PC-9 (cell line): ENCODE data around the gene ZNF487. TPM values are rescaled to one million over a fixed set of nuclear protein-coding genes. Genes with fewer than 3 reads are reported as not detected.

Experiments
- BruUV-seq: library from RNA; stranded (reverse); fragments of 400-500 nt; replicated peaks from 2 replicates; lab custom pipeline; 2021; lab: Mats Ljungman, UMichigan
- CTCF ChIA-PET: fragments of 300-600 bp; sonication (Branson Sonifier 250); formaldehyde crosslinking; loops from one replicate; lab custom pipeline; 2022; ENCODE audit warnings: antibody characterized with exemption; lab: Charles Lee
- POLR2A ChIA-PET: fragments of 300-600 bp; sonication (Branson Sonifier 250); formaldehyde crosslinking; loops from one replicate; lab custom pipeline; 2022; ENCODE audit warnings: antibody characterized with exemption; ENCODE audit not compliant: unreplicated experiment; lab: Charles Lee
- DNase-seq, 2 experiments: peaks; one replicate each; pipeline versions ENCODE4 v3.0.0 to v3.0.0-alpha.2; 2015 to 2022; ENCODE audit warnings: mixed read lengths in 1 of 2
- H2AFZ ChIP-seq: fragments of 200-600 bp; sonication (generic); 2 replicates; pipeline ENCODE4 v1.8.1; 2017; ENCODE audit warnings: antibody characterized with exemption
- H3F3A ChIP-seq: fragments of 200-600 bp; sonication (generic); 2 replicates; pipeline ENCODE4 v1.8.1; 2017; ENCODE audit warnings: antibody characterized with exemption, mild to moderate bottlenecking, low read depth; ENCODE audit not compliant: insufficient read depth
- H3K27ac ChIP-seq: fragments of 200-600 bp; sonication (generic); 2 replicates; pipeline ENCODE4 v1.6.1; 2016; ENCODE audit warnings: mixed run types
- H3K27me3 ChIP-seq: fragments of 200-600 bp; sonication (generic); 2 replicates; pipeline ENCODE4 v1.6.1; 2016; ENCODE audit warnings: low read depth, mixed run types; ENCODE audit not compliant: insufficient read depth
- H3K36me3 ChIP-seq: fragments of 200-600 bp; sonication (generic); 2 replicates; pipeline ENCODE4 v1.6.1; 2016; ENCODE audit warnings: low read depth, mixed run types
- H3K4me1 ChIP-seq: fragments of 200-600 bp; sonication (generic); replicated peaks from 2 replicates; pipeline ENCODE4 v1.6.1; 2016; ENCODE audit warnings: mixed run types; ENCODE audit not compliant: insufficient read depth
- H3K4me2 ChIP-seq: fragments of 200-600 bp; sonication (generic); 2 replicates; pipeline ENCODE4 v1.6.1; 2017; ENCODE audit warnings: mixed run types
- H3K4me3 ChIP-seq: fragments of 200-600 bp; sonication (generic); 2 replicates; pipeline ENCODE4 v1.6.1; 2016; ENCODE audit warnings: mixed run types
- H3K79me2 ChIP-seq: fragments of 200-600 bp; sonication (generic); 2 replicates; pipeline ENCODE4 v1.6.1; 2017; ENCODE audit warnings: low read depth, mixed run types
- H3K9me2 ChIP-seq: fragments of 200-600 bp; sonication (generic); 2 replicates; pipeline ENCODE4 v1.8.1; 2017; ENCODE audit warnings: mild to moderate bottlenecking; ENCODE audit not compliant: insufficient read depth
- H3K9me3 ChIP-seq: fragments of 200-600 bp; sonication (generic); 2 replicates; pipeline ENCODE4 v1.8.1; 2016; ENCODE audit warnings: low read depth; ENCODE audit not compliant: insufficient read depth
- H4K20me1 ChIP-seq: fragments of 200-600 bp; sonication (generic); 2 replicates; pipeline ENCODE4 v1.8.1; 2017; ENCODE audit not compliant: insufficient read depth
- EZH2 ChIP-seq: fragments of 200-600 bp; sonication (generic); IDR thresholded peaks from 2 replicates; pipeline ENCODE4 v1.8.0; 2017; ENCODE audit warnings: antibody characterized with exemption, low read depth
- intact Hi-C: fragments of 100-400 bp; cut with micrococcal nuclease; formaldehyde crosslinking; loops from one replicate; pipeline ENCODE4 v1.10.0; 2022; ENCODE audit not compliant: unreplicated experiment
- total RNA-seq: library from RNA; stranded (reverse); gene quantifications from 2 replicates; pipeline ENCODE4 v1.2.3, GENCODE V29; 2021
- TF ChIP-seq, protein P1 (sequence below): fragments of 200-600 bp; sonication (generic); conservative IDR thresholded peaks from 2 replicates; pipeline ENCODE4 v1.6.1; 2017; ENCODE audit warnings: mixed run types, antibody characterized with exemption, mild to moderate bottlenecking, moderate library complexity

The ZNF487 gene
- total RNA-seq, 1 experiment from 2014 or later, result 14.5 TPM

DNA sequence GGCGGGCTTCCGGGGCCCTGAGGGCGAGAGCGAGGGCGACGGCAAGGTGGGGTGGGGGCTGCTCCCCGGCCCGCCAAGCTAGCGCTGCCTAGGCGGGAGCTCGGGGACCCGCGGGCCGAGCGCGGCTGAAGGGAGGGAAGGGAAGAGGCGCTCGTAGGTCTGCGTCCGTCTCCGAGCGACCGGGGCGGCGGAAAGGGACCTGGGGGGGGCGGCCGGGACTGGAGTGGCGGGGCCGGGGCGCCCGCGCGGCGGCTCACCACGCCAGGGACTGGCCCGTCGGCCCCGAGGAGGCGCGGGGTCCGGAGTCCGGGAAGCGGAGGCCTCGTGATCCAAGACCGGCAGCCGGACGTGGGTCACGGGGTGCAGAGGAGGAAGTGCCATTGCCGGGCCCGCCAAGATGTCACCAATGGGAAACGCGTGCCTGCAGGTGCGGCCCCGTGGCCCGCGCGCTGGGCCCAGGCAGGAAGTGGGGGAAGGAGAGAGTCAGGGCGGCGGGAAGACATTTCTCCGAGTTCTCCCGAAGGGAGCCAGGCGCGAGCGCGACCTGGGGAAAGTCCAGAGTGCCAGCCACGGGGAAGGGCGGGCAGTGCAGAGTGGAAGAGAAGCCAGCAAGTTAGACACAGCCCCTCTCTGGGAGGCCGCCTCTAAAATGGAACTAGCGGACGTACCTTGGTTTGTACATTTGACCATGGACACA is 39.8 kb upstream of the ZNF487 start:
- H3K9me2 ChIP-seq, result no peaks in the 10 kb centered on the region
- peak; percentile 86 to 96 for DNase-seq
- ChIA-PET CTCF (interaction anchor here (0.7 kb wide), 1 partner anchor 24 kb away, joined by 4 read pairs; no protein-coding TSS in a partner anchor), POLR2A (interaction anchor here (0.6 kb wide), 1 partner anchor 11 kb away, joined by 3 read pairs; no protein-coding TSS in a partner anchor)
- H3K79me2 ChIP-seq, result peaks cover 98% of the 10 kb centered on the region
- H3K27ac ChIP-seq, result peak overlapping the region; percentile 80
- no peak for TF ChIP-seq EZH2
- TF ChIP-seq, protein P1, sequence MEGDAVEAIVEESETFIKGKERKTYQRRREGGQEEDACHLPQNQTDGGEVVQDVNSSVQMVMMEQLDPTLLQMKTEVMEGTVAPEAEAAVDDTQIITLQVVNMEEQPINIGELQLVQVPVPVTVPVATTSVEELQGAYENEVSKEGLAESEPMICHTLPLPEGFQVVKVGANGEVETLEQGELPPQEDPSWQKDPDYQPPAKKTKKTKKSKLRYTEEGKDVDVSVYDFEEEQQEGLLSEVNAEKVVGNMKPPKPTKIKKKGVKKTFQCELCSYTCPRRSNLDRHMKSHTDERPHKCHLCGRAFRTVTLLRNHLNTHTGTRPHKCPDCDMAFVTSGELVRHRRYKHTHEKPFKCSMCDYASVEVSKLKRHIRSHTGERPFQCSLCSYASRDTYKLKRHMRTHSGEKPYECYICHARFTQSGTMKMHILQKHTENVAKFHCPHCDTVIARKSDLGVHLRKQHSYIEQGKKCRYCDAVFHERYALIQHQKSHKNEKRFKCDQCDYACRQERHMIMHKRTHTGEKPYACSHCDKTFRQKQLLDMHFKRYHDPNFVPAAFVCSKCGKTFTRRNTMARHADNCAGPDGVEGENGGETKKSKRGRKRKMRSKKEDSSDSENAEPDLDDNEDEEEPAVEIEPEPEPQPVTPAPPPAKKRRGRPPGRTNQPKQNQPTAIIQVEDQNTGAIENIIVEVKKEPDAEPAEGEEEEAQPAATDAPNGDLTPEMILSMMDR, result no peak
- peaks cover 64% of the 10 kb centered on the region for H3K36me3 ChIP-seq
- H3K4me3 ChIP-seq, result peak overlapping the region; percentile 63
- H3K9me3 ChIP-seq, result no peaks in the 10 kb centered on the region
- peaks cover 94% of the 10 kb centered on the region for H3F3A ChIP-seq
- H2AFZ ChIP-seq, result no peak overlapping the region
- no peaks in the 10 kb centered on the region for H3K27me3 ChIP-seq
- intact Hi-C loops, result loop anchor here (1.0 to 5.0 kb wide), 5 partner anchors 10 to 195 kb away; partner anchors contain the start of gene ZNF487
- BruUV-seq, result no TSS peak
- peak overlapping the region; percentile 95 for H3K4me2 ChIP-seq
- H4K20me1 ChIP-seq, result peaks cover 88% of the 10 kb centered on the region
- H3K4me1 ChIP-seq, result peaks cover 63% of the 10 kb centered on the region

DNA sequence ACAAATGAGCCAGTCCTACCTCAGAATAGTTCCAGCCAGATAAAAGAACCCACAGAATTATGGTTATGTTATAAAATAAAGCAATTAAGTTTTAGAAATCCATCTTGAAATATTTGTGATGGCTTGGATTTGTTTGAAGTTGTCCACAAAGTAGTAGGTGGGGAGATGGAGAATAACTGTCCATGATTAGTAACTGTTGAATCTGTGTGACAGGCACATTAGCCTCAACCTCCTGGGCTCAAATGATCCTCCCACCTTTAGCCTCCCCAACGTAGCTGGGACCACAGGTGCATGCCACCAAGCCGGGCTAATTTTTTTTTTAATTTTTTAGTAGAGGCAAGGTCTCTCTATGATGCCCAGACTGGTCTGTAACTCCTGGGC is 38.0 kb upstream of the ZNF487 start:
- Histone ChIP-seq H2AFZ (no peak overlapping the region), H3K4me2 (peak overlapping the region; percentile 95), H3K27ac (peak overlapping the region; percentile 80; the same call in 1 of the 2 replicates), H4K20me1 (peaks cover 90% of the 10 kb centered on the region), H3K27me3 (no peaks in the 10 kb centered on the region), H3F3A (peaks cover 94% of the 10 kb centered on the region), H3K4me1 (peaks cover 82% of the 10 kb centered on the region), H3K9me3 (no peaks in the 10 kb centered on the region), H3K9me2 (no peaks in the 10 kb centered on the region), H3K36me3 (peaks cover 63% of the 10 kb centered on the region), H3K79me2 (peaks cover 98% of the 10 kb centered on the region), H3K4me3 (peak overlapping the region; percentile 63; the same call in 1 of the 2 replicates)
- no TSS peak for BruUV-seq
- CTCF ChIA-PET, result no interaction called here
- intact Hi-C loops, result loop anchor here (5.0 kb wide), 1 partner anchor 197 kb away; no protein-coding TSS in a partner anchor
- TF ChIP-seq, protein P1, result no peak
- TF ChIP-seq EZH2, result no peak
- no peak for DNase-seq
- POLR2A ChIA-PET, result no interaction called here

DNA sequence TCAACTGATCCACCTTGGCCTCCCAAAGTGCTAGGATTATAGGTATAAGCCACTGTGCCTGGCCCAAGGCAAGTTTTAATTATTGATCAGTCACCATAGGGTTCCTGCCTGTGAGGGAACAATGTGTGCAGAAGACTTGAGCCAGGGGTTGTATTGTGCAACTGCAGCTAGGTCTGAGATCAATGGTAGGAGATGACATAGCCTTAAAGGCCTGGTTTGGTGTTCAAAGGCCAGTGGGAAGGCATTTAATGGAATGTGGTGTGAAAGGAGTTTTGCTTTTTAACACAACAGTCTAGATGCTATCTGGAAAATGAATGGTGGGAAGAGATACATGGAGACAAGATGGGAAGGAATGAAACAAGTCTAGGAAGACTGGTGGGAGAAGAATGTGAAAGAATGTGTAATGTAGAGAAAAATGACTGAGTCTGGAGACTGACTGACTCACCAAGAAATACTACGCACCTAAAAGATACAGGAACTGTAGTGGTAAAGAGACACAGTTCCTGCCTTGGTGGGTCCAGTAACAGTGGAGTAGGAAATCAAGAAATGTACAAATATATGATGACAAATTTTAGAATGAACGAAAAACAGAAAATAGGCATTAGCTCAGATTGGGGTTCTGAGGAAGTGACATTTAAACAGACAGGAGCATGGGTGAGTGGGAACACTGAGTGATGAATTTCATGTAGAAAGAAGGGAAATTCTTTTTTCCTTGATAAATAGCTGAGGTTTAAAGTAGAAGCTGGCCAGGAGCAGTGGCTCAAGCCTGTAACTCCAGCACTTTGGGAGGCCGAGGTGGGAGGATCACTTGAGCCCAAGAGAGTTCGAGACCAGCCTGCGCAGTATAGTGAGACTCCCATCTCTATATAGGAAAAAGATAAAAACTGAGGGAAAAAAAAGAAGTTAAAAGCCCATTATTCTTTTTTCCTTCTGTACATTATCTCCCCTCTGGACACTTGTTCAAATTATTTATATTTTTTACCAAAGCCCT is 37.3 kb upstream of the ZNF487 start:
- intact Hi-C loops, result loop anchor here (5.0 kb wide), 1 partner anchor 197 kb away; no protein-coding TSS in a partner anchor
- peaks cover 94% of the 10 kb centered on the region for H3F3A ChIP-seq
- BruUV-seq, result no TSS peak
- peaks cover 98% of the 10 kb centered on the region for H3K79me2 ChIP-seq
- H3K4me1 ChIP-seq, result peaks cover 85% of the 10 kb centered on the region
- H3K4me3 ChIP-seq, result peak overlapping the region; percentile 63; the same call in 1 of the 2 replicates
- no peak overlapping the region for H2AFZ ChIP-seq
- H3K36me3 ChIP-seq, result peaks cover 59% of the 10 kb centered on the region
- CTCF ChIA-PET, result interaction anchor here (0.6 kb wide), 1 partner anchor 43 kb away, joined by 3 read pairs; no protein-coding TSS in a partner anchor
- peak overlapping the region; percentile 80 for H3K27ac ChIP-seq
- no peaks in the 10 kb centered on the region for H3K9me2 ChIP-seq
- DNase-seq, result peak in 1 of 2 experiments; percentile 60
- peak overlapping the region; percentile 95 for H3K4me2 ChIP-seq
- H4K20me1 ChIP-seq, result peaks cover 92% of the 10 kb centered on the region
- TF ChIP-seq EZH2, result no peak
- no peaks in the 10 kb centered on the region for H3K9me3 ChIP-seq
- H3K27me3 ChIP-seq, result no peaks in the 10 kb centered on the region
- POLR2A ChIA-PET, result no interaction called here
